MM.1S (cell line): ENCODE data around the gene ARSA.
A peak's percentile ranks its signal among the peaks of the same experiment; 100 is the strongest.

Experiments used
- DNase-seq: peaks from one replicate; pipeline ENCODE4 v3.0.0-alpha.2; 2015
- H2AFZ ChIP-seq: fragments of 300-600 bp; sonication (generic); 2 replicates; pipeline ENCODE4 v1.6.0; 2016; ENCODE audit warnings: antibody characterized with exemption, low read length
- H3F3A ChIP-seq: fragments of 300-600 bp; sonication (generic); 2 replicates; pipeline ENCODE4 v1.6.1; 2016; ENCODE audit warnings: mild to moderate bottlenecking, antibody characterized with exemption, low read length, moderate library complexity, mixed read lengths; ENCODE audit not compliant: insufficient read depth
- H3K27ac ChIP-seq: fragments of 300-600 bp; sonication (generic); 2 replicates; pipeline ENCODE4 v1.5.1; 2016; ENCODE audit warnings: mild to moderate bottlenecking, low read length
- H3K27me3 ChIP-seq: fragments of 300-600 bp; sonication (generic); replicated peaks from 2 replicates; pipeline ENCODE4 v1.6.0; 2016; ENCODE audit warnings: low read length; ENCODE audit not compliant: insufficient read depth
- H3K36me3 ChIP-seq: fragments of 300-600 bp; sonication (generic); replicated peaks from 2 replicates; pipeline ENCODE4 v1.6.1; 2016; ENCODE audit warnings: mild to moderate bottlenecking, low read length, mixed read lengths; ENCODE audit not compliant: insufficient read depth
- H3K4me1 ChIP-seq: fragments of 300-600 bp; sonication (generic); 2 replicates; pipeline ENCODE4 v1.6.1; 2016; ENCODE audit warnings: low read length, mixed read lengths
- H3K4me2 ChIP-seq: fragments of 300-600 bp; sonication (generic); 2 replicates; pipeline ENCODE4 v1.6.0; 2016; ENCODE audit warnings: low read depth, low read length
- H3K4me3 ChIP-seq: fragments of 300-600 bp; sonication (generic); 2 replicates; pipeline ENCODE4 v1.5.1; 2016; ENCODE audit warnings: low read length, mixed read lengths
- H3K79me2 ChIP-seq: fragments of 300-600 bp; sonication (generic); 2 replicates; pipeline ENCODE4 v1.6.1; 2016; ENCODE audit warnings: mixed run types, low read length, mixed read lengths
- H3K9ac ChIP-seq: fragments of 300-600 bp; sonication (generic); 2 replicates; pipeline ENCODE4 v1.6.1; 2016; ENCODE audit warnings: low read length, mixed read lengths
- H3K9me2 ChIP-seq: fragments of 300-600 bp; sonication (generic); replicated peaks from 2 replicates; pipeline ENCODE4 v1.6.1; 2016; ENCODE audit warnings: mild to moderate bottlenecking, low read length, mixed read lengths; ENCODE audit not compliant: insufficient read depth
- H3K9me3 ChIP-seq: fragments of 300-600 bp; sonication (generic); replicated peaks from 2 replicates; pipeline ENCODE4 v1.6.1; 2016; ENCODE audit warnings: mild to moderate bottlenecking, low read length, mixed read lengths; ENCODE audit not compliant: insufficient read depth
- H4K20me1 ChIP-seq: fragments of 300-600 bp; sonication (generic); 2 replicates; pipeline ENCODE4 v1.6.1; 2016; ENCODE audit warnings: mild to moderate bottlenecking, low read length, moderate library complexity, mixed read lengths; ENCODE audit not compliant: insufficient read depth
- CTCF ChIP-seq: fragments of 300-600 bp; sonication (generic); IDR thresholded peaks from 2 replicates; pipeline ENCODE4 v1.5.1; 2016; ENCODE audit warnings: antibody characterized with exemption, low read length, mixed read lengths
- EZH2 ChIP-seq: fragments of 300-600 bp; sonication (generic); optimal IDR thresholded peaks from 2 replicates; pipeline ENCODE3; 2017; ENCODE audit warnings: low read depth, mild to moderate bottlenecking, antibody characterized with exemption, low read length, mixed read lengths
- EZH2phosphoT487 ChIP-seq: fragments of 300-600 bp; sonication (generic); IDR thresholded peaks from 2 replicates; pipeline ENCODE4 v1.6.1; 2018; ENCODE audit warnings: antibody characterized with exemption, low read length

The ARSA gene

GRCh38 chr22:50583294-50583861 lies 44.6 kb downstream of the ARSA start:
- H3K27ac ChIP-seq, result no peak overlapping the region; the same call in 1 of the 2 replicates

GRCh38 chr22:50582493-50583293 lies 45.3 kb downstream of the ARSA start, which contains the start of gene CHKB:
CHKB (minus strand) TSS chr22:50582849; CDS start chr22:50582781, 68 bp downstream.
- Histone ChIP-seq H3K27me3 (no peaks in the 10 kb centered on the region), H2AFZ (peak within 1 kb of the TSS; percentile 98), H3K4me1 (peaks cover 8% of the 10 kb centered on the region; the same call in 1 of the 2 replicates), H3K4me2 (peak within 1 kb of the TSS; percentile 93), H3K79me2 (peaks cover 19% of the 10 kb centered on the region), H3K4me3 (peak within 1 kb of the TSS; percentile 97), H3K36me3 (no peaks in the 10 kb centered on the region), H3F3A (no peaks in the 10 kb centered on the region), H4K20me1 (no peaks in the 10 kb centered on the region), H3K9ac (peak within 1 kb of the TSS; percentile 99), H3K9me2 (no peaks in the 10 kb centered on the region), H3K27ac (peak within 1 kb of the TSS; percentile 94), H3K9me3 (no peaks in the 10 kb centered on the region)
- DNase-seq, result peak; percentile 99
- TF ChIP-seq EZH2phosphoT487, result no peak
- no peak for TF ChIP-seq EZH2
- TF ChIP-seq CTCF, result no peak

More at GRCh38 chr22:50583294-50583861, 44.6 kb downstream of the ARSA start:
- no peak for TF ChIP-seq EZH2phosphoT487
- TF ChIP-seq CTCF, result peak; percentile 27
- TF ChIP-seq EZH2, result no peak
- Histone ChIP-seq H3K27me3 (no peaks in the 10 kb centered on the region), H3F3A (no peaks in the 10 kb centered on the region), H3K9ac (peak overlapping the region; percentile 99), H3K9me3 (no peaks in the 10 kb centered on the region), H3K4me3 (peak overlapping the region; percentile 86), H2AFZ (peak overlapping the region; percentile 76), H3K9me2 (no peaks in the 10 kb centered on the region), H3K4me2 (peak overlapping the region; percentile 83), H3K36me3 (no peaks in the 10 kb centered on the region), H3K79me2 (peaks cover 19% of the 10 kb centered on the region), H3K4me1 (peaks cover 8% of the 10 kb centered on the region; the same call in 1 of the 2 replicates), H4K20me1 (no peaks in the 10 kb centered on the region)
- DNase-seq, result no peak

- no peaks in the 10 kb centered on the region for H3K9me3 ChIP-seq
- no peaks in the 10 kb centered on the region for H3F3A ChIP-seq
- no peaks in the 10 kb centered on the region for H3K9me2 ChIP-seq
- no peaks in the 10 kb centered on the region for H3K27me3 ChIP-seq
- no peaks in the 10 kb centered on the region for H4K20me1 ChIP-seq
- H3K36me3 ChIP-seq, result no peaks in the 10 kb centered on the region
- peak overlapping the region; percentile 99 for H3K9ac ChIP-seq
- no peak for TF ChIP-seq EZH2phosphoT487
- no peak for TF ChIP-seq EZH2
- TF ChIP-seq CTCF, result no peak
- peak overlapping the region; percentile 93 for H3K4me2 ChIP-seq
- H3K79me2 ChIP-seq, result peaks cover 19% of the 10 kb centered on the region
- peaks cover 8% of the 10 kb centered on the region; the same call in 1 of the 2 replicates for H3K4me1 ChIP-seq
- DNase-seq, result peak; percentile 33
- H3K27ac ChIP-seq, result peak overlapping the region; percentile 94; the same call in 1 of the 2 replicates
- H3K4me3 ChIP-seq, result peak overlapping the region; percentile 97
- peak overlapping the region; percentile 98 for H2AFZ ChIP-seq
Observed at GRCh38 chr22:50581950-50582492, 45.9 kb downstream of the ARSA start.
